Mesodermal cell (in vitro differentiated cells): ENCODE data around the gene SLC2A5.

Source experiments
- H3K27ac ChIP-seq: 2 replicates; pipeline ENCODE4 v1.7.0; 2013; ENCODE audit warnings: mild to moderate bottlenecking, low read depth, low read length, moderate library complexity; ENCODE audit not compliant: severe bottlenecking
- H3K36me3 ChIP-seq: 2 replicates; pipeline ENCODE4 v1.7.1; 2013; ENCODE audit warnings: mild to moderate bottlenecking, low read length, moderate library complexity; ENCODE audit not compliant: control insufficient read depth, insufficient read depth
- H3K4me1 ChIP-seq: one replicate; pipeline ENCODE4 v1.7.1; 2013; ENCODE audit warnings: mild to moderate bottlenecking, low read length; ENCODE audit not compliant: insufficient read depth, control insufficient read depth, poor library complexity, severe bottlenecking
- H3K4me3 ChIP-seq: 2 replicates; pipeline ENCODE4 v1.7.0; 2013; ENCODE audit warnings: low read length, control low read depth, mild to moderate bottlenecking; ENCODE audit not compliant: insufficient read depth, poor library complexity, severe bottlenecking; ENCODE audit errors: extremely low read depth
- H3K9me3 ChIP-seq: 2 replicates; pipeline ENCODE4 v1.7.1; 2013; ENCODE audit warnings: mild to moderate bottlenecking, low read length, moderate library complexity; ENCODE audit not compliant: control insufficient read depth
- WGBS, 2 experiments: methylation state at CpG; one replicate each; pipeline ENCODE4 v1.1.5; 2013; ENCODE audit warnings: missing lambda C conversion rate in 2 of 2; ENCODE audit not compliant: insufficient coverage in 2 of 2; 5-methylcytosine and 5-hydroxymethylcytosine counted together

SLC2A5 gene

GRCh38 chr1:9044236-9044635, 25.2 kb downstream of the SLC2A5 start:
- H3K4me3 ChIP-seq, result no peak overlapping the region
- H3K27ac ChIP-seq, result no peak overlapping the region
- 95 to 97% methylated on average over 4 of the region's 4 CpGs for WGBS, 2 experiments
- H3K36me3 ChIP-seq, result no peaks in the 10 kb centered on the region
- no peaks in the 10 kb centered on the region for H3K9me3 ChIP-seq
- no peaks in the 10 kb centered on the region for H3K4me1 ChIP-seq

- Histone ChIP-seq H3K9me3 (no peaks in the 10 kb centered on the region), H3K36me3 (no peaks in the 10 kb centered on the region), H3K27ac (no peak overlapping the region), H3K4me3 (no peak overlapping the region), H3K4me1 (no peaks in the 10 kb centered on the region)
- WGBS, 2 experiments, result 98 to 100% methylated on average over 1 to 5 of the region's 5 CpGs
These were observed 27.2 kb downstream of the SLC2A5 start for GRCh38 chr1:9042272-9042671.

GRCh38 chr1:9041116-9041779, 28.2 kb downstream of the SLC2A5 start:
- no peaks in the 10 kb centered on the region for H3K36me3 ChIP-seq
- no peaks in the 10 kb centered on the region for H3K4me1 ChIP-seq
- WGBS, 2 experiments, result 88 to 91% methylated on average over 11 to 12 of the region's 14 CpGs
- H3K4me3 ChIP-seq, result no peak overlapping the region
- H3K9me3 ChIP-seq, result no peaks in the 10 kb centered on the region
- H3K27ac ChIP-seq, result no peak overlapping the region

GRCh38 chr1:9040659-9041030, 28.8 kb downstream of the SLC2A5 start:
- Histone ChIP-seq H3K27ac (no peak overlapping the region), H3K4me3 (no peak overlapping the region), H3K36me3 (no peaks in the 10 kb centered on the region), H3K4me1 (no peaks in the 10 kb centered on the region), H3K9me3 (no peaks in the 10 kb centered on the region)
- 94 to 98% methylated on average over 6 of the region's 6 CpGs for WGBS, 2 experiments

- no peaks in the 10 kb centered on the region for H3K36me3 ChIP-seq
- H3K4me3 ChIP-seq, result no peak overlapping the region
- no peak overlapping the region for H3K27ac ChIP-seq
- WGBS, 2 experiments, result 93 to 94% methylated on average over 53 to 54 of the region's 55 CpGs
- H3K4me1 ChIP-seq, result no peaks in the 10 kb centered on the region
- H3K9me3 ChIP-seq, result peaks cover 5% of the 10 kb centered on the region
These were observed 29.4 kb downstream of the SLC2A5 start for GRCh38 chr1:9039761-9040658.

GRCh38 chr1:9038881-9039760, 30.3 kb downstream of the SLC2A5 start:
- Histone ChIP-seq H3K4me3 (no peak overlapping the region), H3K27ac (no peak overlapping the region), H3K4me1 (no peaks in the 10 kb centered on the region), H3K9me3 (peaks cover 9% of the 10 kb centered on the region), H3K36me3 (no peaks in the 10 kb centered on the region)
- 92 to 94% methylated on average over 48 to 60 of the region's 62 CpGs for WGBS, 2 experiments

- peaks cover 9% of the 10 kb centered on the region for H3K9me3 ChIP-seq
- H3K27ac ChIP-seq, result no peak overlapping the region
- WGBS, 2 experiments, result 87 to 95% methylated on average over 8 of the region's 8 CpGs
- no peaks in the 10 kb centered on the region for H3K36me3 ChIP-seq
- H3K4me3 ChIP-seq, result no peak overlapping the region
- no peaks in the 10 kb centered on the region for H3K4me1 ChIP-seq
These were observed 31.1 kb downstream of the SLC2A5 start for GRCh38 chr1:9038338-9038650.

GRCh38 chr1:9037476-9038337, 31.7 kb downstream of the SLC2A5 start:
- Histone ChIP-seq H3K4me3 (no peak overlapping the region), H3K36me3 (no peaks in the 10 kb centered on the region), H3K27ac (no peak overlapping the region), H3K4me1 (no peaks in the 10 kb centered on the region), H3K9me3 (peaks cover 9% of the 10 kb centered on the region)
- 87 to 92% methylated on average over 19 to 27 of the region's 28 CpGs for WGBS, 2 experiments

- Histone ChIP-seq H3K4me1 (no peaks in the 10 kb centered on the region), H3K27ac (no peak overlapping the region), H3K36me3 (no peaks in the 10 kb centered on the region), H3K9me3 (peaks cover 23% of the 10 kb centered on the region), H3K4me3 (no peak overlapping the region)
- 93 to 100% methylated on average over 1 to 2 of the region's 2 CpGs for WGBS, 2 experiments
These were observed 34.2 kb downstream of the SLC2A5 start for GRCh38 chr1:9035226-9035625.

- WGBS, 2 experiments, result 48 to 60% methylated on average over 3 to 4 of the region's 5 CpGs
- Histone ChIP-seq H3K27ac (no peak overlapping the region), H3K9me3 (peaks cover 23% of the 10 kb centered on the region), H3K4me1 (no peaks in the 10 kb centered on the region), H3K4me3 (no peak overlapping the region), H3K36me3 (no peaks in the 10 kb centered on the region)
These were observed 36.1 kb downstream of the SLC2A5 start for GRCh38 chr1:9033363-9033762.
